ENCODE data around the gene SCIN. TPM values are rescaled to one million over a fixed set of nuclear protein-coding genes. Genes with fewer than 3 reads are reported as not detected.

Gene SCIN
- total RNA-seq, 1 experiment from 2014 or later: 0.39 TPM

DNA sequence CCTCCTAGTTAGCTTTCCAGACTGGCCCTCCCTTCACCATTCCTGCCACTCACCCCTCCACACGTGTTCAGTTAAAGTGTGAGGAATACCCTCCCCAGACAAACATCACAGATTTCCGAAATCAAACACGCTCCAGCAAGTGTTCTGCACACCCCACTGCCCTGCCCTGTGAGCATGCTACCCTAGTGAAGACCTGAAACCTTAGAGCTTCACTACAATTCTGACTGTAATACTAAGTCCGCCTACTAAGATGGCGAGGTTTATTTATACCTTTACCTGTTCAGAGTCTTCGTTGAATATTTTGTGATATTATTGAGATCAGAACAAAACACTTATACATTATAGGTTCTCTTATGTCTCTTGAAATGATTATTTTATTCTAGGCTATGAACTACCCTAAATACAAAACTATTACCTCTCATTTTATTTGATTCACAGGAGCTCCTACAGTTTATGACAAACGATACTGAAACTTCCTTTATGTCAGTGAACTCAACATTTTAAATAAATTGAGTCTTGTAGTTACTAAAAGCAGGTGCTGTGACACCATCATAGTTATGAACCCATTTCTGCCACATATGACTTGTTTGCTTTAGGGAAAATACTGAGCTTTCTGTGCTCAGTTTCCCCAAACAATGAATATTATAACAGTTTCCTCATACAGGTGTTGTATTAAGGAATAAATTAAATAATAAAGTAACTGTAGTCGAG, 8.6 kb downstream of the SCIN start:
- Histone ChIP-seq H3K27me3 (replicated peaks; ENCODE audit: insufficient read depth, low read depth, low read length, poor library complexity) (no peaks in the 10 kb centered on the region), H3K4me1 (ENCODE audit: insufficient read depth, low read length, poor library complexity, severe bottlenecking) (no peaks in the 10 kb centered on the region), H3K27ac (ENCODE audit: low read depth, low read length, poor library complexity, severe bottlenecking) (no peak overlapping the region), H3K36me3 (ENCODE audit: insufficient read depth, low read length, poor library complexity, severe bottlenecking) (no peaks in the 10 kb centered on the region), H3K9me3 (ENCODE audit: low read depth, low read length, poor library complexity, severe bottlenecking) (no peaks in the 10 kb centered on the region), H3K4me3 (ENCODE audit: low read depth, low read length, poor library complexity, severe bottlenecking) (no peak overlapping the region)
- TF ChIP-seq, protein P1, sequence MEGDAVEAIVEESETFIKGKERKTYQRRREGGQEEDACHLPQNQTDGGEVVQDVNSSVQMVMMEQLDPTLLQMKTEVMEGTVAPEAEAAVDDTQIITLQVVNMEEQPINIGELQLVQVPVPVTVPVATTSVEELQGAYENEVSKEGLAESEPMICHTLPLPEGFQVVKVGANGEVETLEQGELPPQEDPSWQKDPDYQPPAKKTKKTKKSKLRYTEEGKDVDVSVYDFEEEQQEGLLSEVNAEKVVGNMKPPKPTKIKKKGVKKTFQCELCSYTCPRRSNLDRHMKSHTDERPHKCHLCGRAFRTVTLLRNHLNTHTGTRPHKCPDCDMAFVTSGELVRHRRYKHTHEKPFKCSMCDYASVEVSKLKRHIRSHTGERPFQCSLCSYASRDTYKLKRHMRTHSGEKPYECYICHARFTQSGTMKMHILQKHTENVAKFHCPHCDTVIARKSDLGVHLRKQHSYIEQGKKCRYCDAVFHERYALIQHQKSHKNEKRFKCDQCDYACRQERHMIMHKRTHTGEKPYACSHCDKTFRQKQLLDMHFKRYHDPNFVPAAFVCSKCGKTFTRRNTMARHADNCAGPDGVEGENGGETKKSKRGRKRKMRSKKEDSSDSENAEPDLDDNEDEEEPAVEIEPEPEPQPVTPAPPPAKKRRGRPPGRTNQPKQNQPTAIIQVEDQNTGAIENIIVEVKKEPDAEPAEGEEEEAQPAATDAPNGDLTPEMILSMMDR (conservative IDR thresholded peaks at IDR 0.05; ENCODE audit: low read depth, low read length): no peak
- TF ChIP-seq EZH2 (IDR thresholded peaks at IDR 0.05; ENCODE audit: borderline replicate concordance, low read depth, low read length, poor library complexity, severe bottlenecking): no peak
- intact Hi-C loops (cut with micrococcal nuclease; ENCODE audit: unreplicated experiment): no loop called here
- ChIA-PET CTCF (no interaction called here), POLR2A (ENCODE audit: low non-redundant PET) (no interaction called here)
- no peak for DNase-seq (ENCODE audit: low spot score)
- BruUV-seq (replicated peaks): no TSS peak

DNA sequence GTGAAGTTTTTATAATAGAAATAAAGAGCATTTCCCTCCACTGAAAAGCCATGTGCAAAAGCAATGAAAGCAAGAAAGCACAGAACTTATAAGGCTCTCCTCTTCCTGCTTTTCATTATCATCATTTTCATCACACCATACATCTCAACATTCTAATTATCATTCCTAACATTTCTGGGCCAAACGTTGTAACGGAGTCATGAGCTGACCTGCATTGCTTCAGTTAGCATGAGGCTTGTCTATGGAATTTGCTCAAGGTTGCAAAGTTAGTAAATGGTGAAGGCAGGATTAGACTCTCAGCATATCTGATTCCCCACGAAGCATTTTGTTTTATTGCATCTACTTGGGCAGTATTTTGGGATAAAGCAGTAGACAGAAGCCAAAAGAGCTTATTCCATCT, 11.4 kb downstream of the SCIN start:
- POLR2A ChIA-PET (ENCODE audit: low non-redundant PET): no interaction called here
- Histone ChIP-seq H3K27ac (ENCODE audit: low read depth, low read length, poor library complexity, severe bottlenecking) (no peak overlapping the region), H3K27me3 (replicated peaks; ENCODE audit: insufficient read depth, low read depth, low read length, poor library complexity) (no peaks in the 10 kb centered on the region), H3K36me3 (ENCODE audit: insufficient read depth, low read length, poor library complexity, severe bottlenecking) (no peaks in the 10 kb centered on the region), H3K4me1 (ENCODE audit: insufficient read depth, low read length, poor library complexity, severe bottlenecking) (no peaks in the 10 kb centered on the region), H3K4me3 (ENCODE audit: low read depth, low read length, poor library complexity, severe bottlenecking) (no peak overlapping the region), H3K9me3 (ENCODE audit: low read depth, low read length, poor library complexity, severe bottlenecking) (no peaks in the 10 kb centered on the region)
- no peak for DNase-seq (ENCODE audit: low spot score)
- TF ChIP-seq EZH2 (IDR thresholded peaks at IDR 0.05; ENCODE audit: borderline replicate concordance, low read depth, low read length, poor library complexity, severe bottlenecking): no peak
- TF ChIP-seq, protein P1 (conservative IDR thresholded peaks at IDR 0.05; ENCODE audit: low read depth, low read length): no peak
- CTCF ChIA-PET: no interaction called here
- BruUV-seq (replicated peaks): no TSS peak
- intact Hi-C loops (cut with micrococcal nuclease; ENCODE audit: unreplicated experiment): no loop called here

DNA sequence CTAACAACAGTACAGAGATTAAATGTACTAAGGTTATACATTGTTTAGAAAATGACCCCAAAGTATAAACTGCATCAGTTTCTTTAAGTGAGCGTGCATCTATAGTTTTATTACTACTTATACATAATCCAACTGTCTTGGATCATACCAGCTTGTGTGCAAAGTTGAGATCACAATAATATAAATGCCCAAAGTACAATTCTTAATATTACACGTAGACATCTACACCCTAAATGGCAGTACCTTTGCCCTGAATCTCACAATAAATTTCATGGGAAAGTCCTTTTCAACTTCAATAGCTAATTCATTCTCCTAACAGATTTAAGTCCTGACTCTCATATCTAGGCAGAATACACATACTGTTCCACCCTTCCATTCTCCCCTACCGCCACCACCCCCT, 11.8 kb downstream of the SCIN start:
- no TSS peak for BruUV-seq (replicated peaks)
- intact Hi-C loops (cut with micrococcal nuclease; ENCODE audit: unreplicated experiment): no loop called here
- no peak for DNase-seq (ENCODE audit: low spot score)

More for the DNA sequence above, 11.8 kb downstream of the SCIN start:
- Histone ChIP-seq H3K4me3 (ENCODE audit: low read depth, low read length, poor library complexity, severe bottlenecking) (no peak overlapping the region), H3K36me3 (ENCODE audit: insufficient read depth, low read length, poor library complexity, severe bottlenecking) (no peaks in the 10 kb centered on the region), H3K27ac (ENCODE audit: low read depth, low read length, poor library complexity, severe bottlenecking) (no peak overlapping the region), H3K4me1 (ENCODE audit: insufficient read depth, low read length, poor library complexity, severe bottlenecking) (no peaks in the 10 kb centered on the region), H3K27me3 (replicated peaks; ENCODE audit: insufficient read depth, low read depth, low read length, poor library complexity) (no peaks in the 10 kb centered on the region), H3K9me3 (ENCODE audit: low read depth, low read length, poor library complexity, severe bottlenecking) (no peaks in the 10 kb centered on the region)
- POLR2A ChIA-PET (ENCODE audit: low non-redundant PET): no interaction called here
- CTCF ChIA-PET: no interaction called here
- TF ChIP-seq, protein P1 (conservative IDR thresholded peaks at IDR 0.05; ENCODE audit: low read depth, low read length): no peak
- no peak for TF ChIP-seq EZH2 (IDR thresholded peaks at IDR 0.05; ENCODE audit: borderline replicate concordance, low read depth, low read length, poor library complexity, severe bottlenecking)

Data from A673 (cell line).